MM.1S (cell line): ENCODE data around the gene PAH.

Experiments used
- DNase-seq: peaks from one replicate; pipeline ENCODE4 v3.0.0-alpha.2; 2015
- H2AFZ ChIP-seq: fragments of 300-600 bp; sonication (generic); 2 replicates; pipeline ENCODE4 v1.6.0; 2016; ENCODE audit warnings: antibody characterized with exemption, low read length
- H3F3A ChIP-seq: fragments of 300-600 bp; sonication (generic); 2 replicates; pipeline ENCODE4 v1.6.1; 2016; ENCODE audit warnings: mild to moderate bottlenecking, antibody characterized with exemption, low read length, moderate library complexity, mixed read lengths; ENCODE audit not compliant: insufficient read depth
- H3K27ac ChIP-seq: fragments of 300-600 bp; sonication (generic); 2 replicates; pipeline ENCODE4 v1.5.1; 2016; ENCODE audit warnings: mild to moderate bottlenecking, low read length
- H3K27me3 ChIP-seq: fragments of 300-600 bp; sonication (generic); replicated peaks from 2 replicates; pipeline ENCODE4 v1.6.0; 2016; ENCODE audit warnings: low read length; ENCODE audit not compliant: insufficient read depth
- H3K36me3 ChIP-seq: fragments of 300-600 bp; sonication (generic); replicated peaks from 2 replicates; pipeline ENCODE4 v1.6.1; 2016; ENCODE audit warnings: mild to moderate bottlenecking, low read length, mixed read lengths; ENCODE audit not compliant: insufficient read depth
- H3K4me1 ChIP-seq: fragments of 300-600 bp; sonication (generic); 2 replicates; pipeline ENCODE4 v1.6.1; 2016; ENCODE audit warnings: low read length, mixed read lengths
- H3K4me2 ChIP-seq: fragments of 300-600 bp; sonication (generic); 2 replicates; pipeline ENCODE4 v1.6.0; 2016; ENCODE audit warnings: low read depth, low read length
- H3K4me3 ChIP-seq: fragments of 300-600 bp; sonication (generic); 2 replicates; pipeline ENCODE4 v1.5.1; 2016; ENCODE audit warnings: low read length, mixed read lengths
- H3K79me2 ChIP-seq: fragments of 300-600 bp; sonication (generic); 2 replicates; pipeline ENCODE4 v1.6.1; 2016; ENCODE audit warnings: mixed run types, low read length, mixed read lengths
- H3K9ac ChIP-seq: fragments of 300-600 bp; sonication (generic); 2 replicates; pipeline ENCODE4 v1.6.1; 2016; ENCODE audit warnings: low read length, mixed read lengths
- H3K9me2 ChIP-seq: fragments of 300-600 bp; sonication (generic); replicated peaks from 2 replicates; pipeline ENCODE4 v1.6.1; 2016; ENCODE audit warnings: mild to moderate bottlenecking, low read length, mixed read lengths; ENCODE audit not compliant: insufficient read depth
- H3K9me3 ChIP-seq: fragments of 300-600 bp; sonication (generic); replicated peaks from 2 replicates; pipeline ENCODE4 v1.6.1; 2016; ENCODE audit warnings: mild to moderate bottlenecking, low read length, mixed read lengths; ENCODE audit not compliant: insufficient read depth
- H4K20me1 ChIP-seq: fragments of 300-600 bp; sonication (generic); 2 replicates; pipeline ENCODE4 v1.6.1; 2016; ENCODE audit warnings: mild to moderate bottlenecking, low read length, moderate library complexity, mixed read lengths; ENCODE audit not compliant: insufficient read depth
- EZH2 ChIP-seq: fragments of 300-600 bp; sonication (generic); optimal IDR thresholded peaks from 2 replicates; pipeline ENCODE3; 2017; ENCODE audit warnings: low read depth, mild to moderate bottlenecking, antibody characterized with exemption, low read length, mixed read lengths
- EZH2phosphoT487 ChIP-seq: fragments of 300-600 bp; sonication (generic); IDR thresholded peaks from 2 replicates; pipeline ENCODE4 v1.6.1; 2018; ENCODE audit warnings: antibody characterized with exemption, low read length
- TF ChIP-seq, protein P1 (sequence below): fragments of 300-600 bp; sonication (generic); IDR thresholded peaks from 2 replicates; pipeline ENCODE4 v1.5.1; 2016; ENCODE audit warnings: antibody characterized with exemption, low read length, mixed read lengths

Gene PAH

DNA sequence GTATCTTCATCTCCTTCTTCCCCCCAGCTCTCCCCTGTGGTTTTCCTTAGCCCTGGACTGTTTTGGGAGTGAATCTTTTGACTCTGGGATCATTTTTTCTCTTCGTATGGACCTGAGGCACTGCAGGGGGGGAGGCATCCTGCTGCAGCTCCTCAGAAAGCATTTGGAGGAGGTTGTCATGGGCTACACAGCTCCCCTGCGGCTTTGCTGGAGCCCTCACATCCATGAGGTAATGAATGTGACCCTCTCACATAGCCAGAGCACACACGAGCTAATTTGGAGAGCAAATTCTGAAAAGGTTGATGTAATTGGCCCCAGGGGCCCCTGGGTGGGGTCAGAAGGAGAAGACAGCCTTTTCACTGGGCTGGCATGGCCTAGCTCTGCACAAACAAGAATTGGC, 110.9 kb downstream of the PAH start:
- no peak overlapping the region for H3K4me3 ChIP-seq
- H3K79me2 ChIP-seq = no peaks in the 10 kb centered on the region
- no peak overlapping the region for H2AFZ ChIP-seq
- no peaks in the 10 kb centered on the region for H3K36me3 ChIP-seq
- H3K27me3 ChIP-seq = no peaks in the 10 kb centered on the region
- no peak overlapping the region for H3K9ac ChIP-seq
- no peaks in the 10 kb centered on the region for H3F3A ChIP-seq
- H3K27ac ChIP-seq = no peak overlapping the region
- no peaks in the 10 kb centered on the region for H3K9me3 ChIP-seq
- H3K9me2 ChIP-seq = no peaks in the 10 kb centered on the region
- no peak overlapping the region for H3K4me2 ChIP-seq
- no peaks in the 10 kb centered on the region for H3K4me1 ChIP-seq
- TF ChIP-seq EZH2phosphoT487 = no peak
- TF ChIP-seq, protein P1, sequence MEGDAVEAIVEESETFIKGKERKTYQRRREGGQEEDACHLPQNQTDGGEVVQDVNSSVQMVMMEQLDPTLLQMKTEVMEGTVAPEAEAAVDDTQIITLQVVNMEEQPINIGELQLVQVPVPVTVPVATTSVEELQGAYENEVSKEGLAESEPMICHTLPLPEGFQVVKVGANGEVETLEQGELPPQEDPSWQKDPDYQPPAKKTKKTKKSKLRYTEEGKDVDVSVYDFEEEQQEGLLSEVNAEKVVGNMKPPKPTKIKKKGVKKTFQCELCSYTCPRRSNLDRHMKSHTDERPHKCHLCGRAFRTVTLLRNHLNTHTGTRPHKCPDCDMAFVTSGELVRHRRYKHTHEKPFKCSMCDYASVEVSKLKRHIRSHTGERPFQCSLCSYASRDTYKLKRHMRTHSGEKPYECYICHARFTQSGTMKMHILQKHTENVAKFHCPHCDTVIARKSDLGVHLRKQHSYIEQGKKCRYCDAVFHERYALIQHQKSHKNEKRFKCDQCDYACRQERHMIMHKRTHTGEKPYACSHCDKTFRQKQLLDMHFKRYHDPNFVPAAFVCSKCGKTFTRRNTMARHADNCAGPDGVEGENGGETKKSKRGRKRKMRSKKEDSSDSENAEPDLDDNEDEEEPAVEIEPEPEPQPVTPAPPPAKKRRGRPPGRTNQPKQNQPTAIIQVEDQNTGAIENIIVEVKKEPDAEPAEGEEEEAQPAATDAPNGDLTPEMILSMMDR = no peak
- TF ChIP-seq EZH2 = no peak
- no peaks in the 10 kb centered on the region for H4K20me1 ChIP-seq
- DNase-seq = no peak

DNA sequence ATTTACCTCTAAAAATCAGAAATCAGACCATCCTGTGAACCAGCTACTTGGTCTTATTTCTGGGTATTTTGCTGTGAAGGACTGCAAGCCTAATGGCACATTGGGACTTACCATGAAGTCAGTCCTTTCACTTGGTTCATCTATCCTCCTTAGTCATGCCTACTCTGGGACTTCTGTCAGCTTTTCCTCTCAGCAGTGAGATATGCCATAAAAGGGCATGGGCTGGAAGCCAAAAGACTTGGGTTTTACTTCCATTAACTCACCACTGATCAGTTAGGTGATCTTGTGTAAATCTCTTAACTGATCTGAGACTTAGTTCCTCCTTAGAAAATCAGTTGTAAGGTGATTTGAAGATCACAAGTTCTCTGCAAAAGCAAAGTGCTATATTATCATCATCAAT, 116.5 kb downstream of the PAH start:
- DNase-seq = no peak
- Histone ChIP-seq H3K79me2 (no peaks in the 10 kb centered on the region), H3K9me2 (no peaks in the 10 kb centered on the region), H2AFZ (no peak overlapping the region), H4K20me1 (no peaks in the 10 kb centered on the region), H3K9ac (no peak overlapping the region), H3F3A (no peaks in the 10 kb centered on the region), H3K4me3 (no peak overlapping the region), H3K36me3 (no peaks in the 10 kb centered on the region), H3K4me1 (no peaks in the 10 kb centered on the region), H3K4me2 (no peak overlapping the region), H3K27me3 (no peaks in the 10 kb centered on the region), H3K27ac (no peak overlapping the region), H3K9me3 (no peaks in the 10 kb centered on the region)
- TF ChIP-seq EZH2 (no peak), EZH2phosphoT487 (no peak)
- TF ChIP-seq, protein P1 = no peak

DNA sequence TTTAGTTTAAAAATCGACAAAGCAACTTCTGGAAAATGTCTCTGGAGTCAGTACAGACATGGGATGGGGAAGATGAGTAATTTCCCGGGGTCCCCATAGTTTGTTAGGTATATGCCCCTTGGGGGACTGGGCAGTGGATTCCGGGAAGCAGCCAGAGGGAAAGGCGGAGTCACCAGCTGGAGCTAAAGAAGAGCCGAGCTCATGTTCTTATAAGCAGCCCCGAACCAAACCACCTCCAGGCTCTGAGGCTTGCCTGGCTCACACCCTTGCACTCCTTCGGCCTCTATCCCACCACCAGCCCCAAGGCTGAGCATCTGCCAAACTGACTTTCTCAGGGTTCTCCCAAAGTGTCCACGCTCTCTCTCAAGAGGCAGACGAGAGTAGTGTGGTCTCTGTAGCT, 117.8 kb downstream of the PAH start:
- Histone ChIP-seq H3K9me3 (no peaks in the 10 kb centered on the region), H3K27ac (no peak overlapping the region), H3K79me2 (no peaks in the 10 kb centered on the region), H3K4me3 (no peak overlapping the region), H3K27me3 (no peaks in the 10 kb centered on the region), H2AFZ (no peak overlapping the region), H4K20me1 (no peaks in the 10 kb centered on the region), H3K4me2 (no peak overlapping the region), H3K36me3 (no peaks in the 10 kb centered on the region), H3K4me1 (no peaks in the 10 kb centered on the region), H3K9ac (no peak overlapping the region), H3F3A (no peaks in the 10 kb centered on the region), H3K9me2 (no peaks in the 10 kb centered on the region)
- TF ChIP-seq EZH2 (no peak), EZH2phosphoT487 (no peak)
- TF ChIP-seq, protein P1 = no peak
- DNase-seq = no peak
